ENCODE data around the gene PLXDC2. TPM values are rescaled to one million over a fixed set of nuclear protein-coding genes. Genes with fewer than 3 reads are reported as not detected.

The PLXDC2 gene
- total RNA-seq, 1 donor from 2014 or later, result 94.1 TPM

DNA sequence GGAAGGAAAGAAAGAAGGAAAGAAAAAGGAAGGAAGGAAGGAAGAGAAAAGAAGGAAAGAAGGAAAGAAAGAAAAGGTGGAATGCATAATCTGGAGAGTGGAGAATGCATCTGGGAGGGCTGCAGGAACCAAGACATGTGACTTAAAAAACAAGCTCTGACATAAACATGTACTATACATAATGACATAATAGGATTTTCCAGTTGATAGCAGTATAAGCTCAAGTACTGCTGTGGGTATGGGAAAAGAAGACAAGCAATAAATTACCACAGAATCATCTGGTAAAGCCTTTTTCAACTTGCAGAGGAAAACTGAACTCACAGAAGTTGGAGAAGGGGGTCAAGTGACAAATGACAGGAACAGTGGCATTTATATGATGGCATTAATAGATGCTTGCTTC is 345.9 kb downstream of the PLXDC2 start:
- H3K27ac ChIP-seq, result no peak overlapping the region
- TF ChIP-seq CTCF (IDR thresholded peaks at IDR 0.05), result no peak
- no peaks in the 10 kb centered on the region for H3K9me3 ChIP-seq
- H3K27me3 ChIP-seq, result no peaks in the 10 kb centered on the region
- intact Hi-C loops (cut with DNase I), result no loop called here
- no peaks in the 10 kb centered on the region for H3K4me1 ChIP-seq
- DNase-seq (ENCODE audit: low spot score in 2 of 2), result no peak
- no peak overlapping the region for H3K4me3 ChIP-seq
- H3K36me3 ChIP-seq, result no peaks in the 10 kb centered on the region

DNA sequence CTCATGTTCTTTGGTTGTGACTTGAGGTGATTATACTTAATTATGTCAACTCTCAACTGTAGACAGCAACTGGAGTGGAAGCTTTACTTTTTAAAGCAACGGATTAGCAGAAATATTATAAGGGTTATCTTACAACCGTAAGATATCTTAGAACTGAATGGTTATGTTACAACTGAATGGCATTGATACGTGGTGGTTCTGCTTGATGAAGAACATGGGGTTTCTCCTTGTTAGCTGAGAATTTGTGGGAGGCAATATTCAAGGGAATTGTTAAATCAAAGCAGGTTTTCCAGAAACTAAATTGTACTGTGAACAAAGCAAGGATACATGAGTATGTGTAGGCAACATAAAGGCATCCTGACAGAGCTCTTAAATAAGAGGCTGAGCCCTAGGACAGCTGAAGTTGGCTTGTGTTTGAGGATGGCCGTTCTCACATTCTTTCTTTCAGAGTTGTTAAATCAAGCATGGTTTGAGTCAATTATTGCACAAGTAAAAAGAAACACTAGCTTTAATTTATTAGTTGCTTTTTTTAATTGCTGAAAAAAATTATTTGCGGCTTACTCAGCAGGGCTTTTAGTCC is 350.0 kb downstream of the PLXDC2 start:
- no peak overlapping the region for H3K27ac ChIP-seq
- no peak for TF ChIP-seq CTCF (IDR thresholded peaks at IDR 0.05)
- no peaks in the 10 kb centered on the region for H3K27me3 ChIP-seq
- intact Hi-C loops (cut with DNase I), result no loop called here
- H3K4me3 ChIP-seq, result no peak overlapping the region
- H3K36me3 ChIP-seq, result no peaks in the 10 kb centered on the region
- no peak for DNase-seq (ENCODE audit: low spot score in 2 of 2)
- H3K4me1 ChIP-seq, result no peaks in the 10 kb centered on the region
- no peaks in the 10 kb centered on the region for H3K9me3 ChIP-seq

DNA sequence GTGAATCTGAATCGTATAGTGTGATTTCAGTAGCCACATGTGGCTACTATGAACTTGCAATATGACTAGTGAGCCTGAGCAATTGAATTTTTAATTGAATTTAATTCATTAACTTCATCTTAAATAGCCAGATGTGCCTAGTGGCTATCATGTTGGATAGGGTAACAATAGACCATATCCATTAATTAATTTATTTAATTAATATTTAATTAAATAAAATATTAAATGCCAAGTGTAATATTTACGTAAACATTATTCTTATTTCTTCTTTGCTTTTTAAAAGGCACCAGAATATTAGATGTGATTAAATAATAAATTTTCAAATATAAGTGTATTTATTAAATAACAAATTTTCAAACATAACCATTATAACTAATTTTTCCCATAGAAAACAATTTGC is 354.4 kb downstream of the PLXDC2 start:
- no peak for TF ChIP-seq CTCF (IDR thresholded peaks at IDR 0.05)
- no peaks in the 10 kb centered on the region for H3K4me1 ChIP-seq
- no peaks in the 10 kb centered on the region for H3K9me3 ChIP-seq
- no peak for DNase-seq (ENCODE audit: low spot score in 2 of 2)
- no peak overlapping the region for H3K27ac ChIP-seq
- no peak overlapping the region for H3K4me3 ChIP-seq
- no peaks in the 10 kb centered on the region for H3K36me3 ChIP-seq
- H3K27me3 ChIP-seq, result no peaks in the 10 kb centered on the region
- intact Hi-C loops (cut with DNase I), result no loop called here

DNA sequence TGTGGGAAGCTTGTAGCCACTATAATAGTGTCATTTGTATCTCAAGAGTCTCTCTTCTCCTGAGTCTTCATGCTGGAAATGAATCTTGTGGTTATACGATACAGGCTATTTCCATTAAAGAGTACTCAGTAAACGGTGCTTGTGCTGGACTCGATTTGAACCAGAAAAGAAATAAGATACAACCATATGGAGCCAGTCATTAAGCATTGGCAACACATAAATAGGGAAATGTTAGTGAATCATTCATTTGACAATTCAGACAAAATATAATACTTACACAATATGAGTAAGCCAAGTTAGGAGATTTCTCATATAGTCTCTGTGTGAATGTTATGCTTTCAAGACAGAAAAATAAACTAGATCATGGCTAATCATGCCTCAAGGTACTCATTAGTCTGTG is 356.8 kb downstream of the PLXDC2 start:
- no peaks in the 10 kb centered on the region for H3K4me1 ChIP-seq
- no peak for DNase-seq (ENCODE audit: low spot score in 2 of 2)
- intact Hi-C loops (cut with DNase I), result no loop called here
- H3K27me3 ChIP-seq, result no peaks in the 10 kb centered on the region
- peaks cover 0 to 12% of the 10 kb centered on the region in 2 donors for H3K36me3 ChIP-seq
- TF ChIP-seq CTCF (IDR thresholded peaks at IDR 0.05), result no peak
- H3K27ac ChIP-seq, result no peak overlapping the region
- no peak overlapping the region for H3K4me3 ChIP-seq
- no peaks in the 10 kb centered on the region for H3K9me3 ChIP-seq

DNA sequence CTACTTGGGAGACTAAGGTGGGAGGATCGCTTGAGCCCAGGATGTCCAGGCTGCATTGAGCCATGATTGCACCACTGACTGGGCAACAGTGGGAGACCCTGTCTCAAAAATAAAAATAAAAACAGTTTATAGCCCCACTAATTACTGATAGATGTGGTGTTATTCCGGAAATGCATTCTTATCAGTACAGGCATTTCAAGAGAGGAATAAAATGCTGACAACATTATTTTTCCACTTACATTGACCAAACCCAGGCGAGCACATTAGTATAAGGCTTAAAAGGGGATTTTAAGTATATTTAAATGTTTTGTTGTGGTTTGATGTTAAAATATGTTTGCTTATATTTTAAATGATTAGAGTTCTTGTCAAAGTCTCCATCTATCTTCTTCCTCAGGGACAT is 359.5 kb downstream of the PLXDC2 start:
- no peaks in the 10 kb centered on the region for H3K27me3 ChIP-seq
- no peak for TF ChIP-seq CTCF (IDR thresholded peaks at IDR 0.05)

DNA sequence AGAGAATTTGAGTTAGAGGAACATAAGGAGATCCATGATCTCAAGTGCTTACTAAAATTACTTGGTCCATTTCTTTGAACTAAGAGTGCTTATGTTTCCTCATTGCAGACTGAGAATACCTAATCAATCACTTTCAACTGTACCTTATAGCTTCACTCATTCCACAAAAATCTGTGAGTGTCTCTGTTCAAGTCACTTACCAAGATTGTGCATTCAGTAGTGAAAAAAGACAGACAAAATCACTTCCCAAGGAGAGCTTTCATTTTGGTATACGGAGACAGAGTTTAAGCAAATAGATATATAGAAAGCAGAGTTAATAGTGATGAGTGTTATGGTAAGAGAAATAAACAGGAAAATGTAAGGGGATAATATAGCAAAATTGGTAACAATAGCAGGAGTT is 364.5 kb downstream of the PLXDC2 start:
- intact Hi-C loops (cut with DNase I), result no loop called here
- DNase-seq (ENCODE audit: low spot score in 2 of 2), result no peak

More for the DNA sequence above, 359.5 kb downstream of the PLXDC2 start:
- no peak for DNase-seq (ENCODE audit: low spot score in 2 of 2)
- H3K9me3 ChIP-seq, result no peaks in the 10 kb centered on the region
- H3K4me3 ChIP-seq, result no peak overlapping the region
- intact Hi-C loops (cut with DNase I), result no loop called here
- H3K36me3 ChIP-seq, result peaks cover 0 to 14% of the 10 kb centered on the region in 2 donors
- no peaks in the 10 kb centered on the region for H3K4me1 ChIP-seq
- no peak overlapping the region for H3K27ac ChIP-seq

More for the DNA sequence above, 364.5 kb downstream of the PLXDC2 start:
- Histone ChIP-seq H3K27ac (no peak overlapping the region), H3K4me1 (no peaks in the 10 kb centered on the region), H3K36me3 (peaks cover 0 to 14% of the 10 kb centered on the region in 2 donors), H3K4me3 (no peak overlapping the region), H3K9me3 (no peaks in the 10 kb centered on the region), H3K27me3 (no peaks in the 10 kb centered on the region)
- TF ChIP-seq CTCF (IDR thresholded peaks at IDR 0.05), result no peak
